GM10248 (cell line): Measurements from ENCODE around the gene SARM1.

Source experiments
- CTCF ChIA-PET: fragments of 300-600 bp; sonication (Branson Sonifier 250); formaldehyde crosslinking; extraction: SDS; loops from one replicate; lab custom pipeline; 2021; ENCODE audit warnings: antibody characterized with exemption; lab: Yijun Ruan, JAX
- POLR2A ChIA-PET: fragments of 350-650 bp; sonication (Branson Sonifier 250); formaldehyde crosslinking; extraction: SDS; loops from one replicate; lab custom pipeline; 2020; ENCODE audit warnings: antibody characterized with exemption; lab: Yijun Ruan, JAX
- DNase-seq: peaks from one replicate; pipeline ENCODE4 v3.0.0; 2012; ENCODE audit errors: extremely low spot score
- TF ChIP-seq, protein P1 (sequence below): IDR thresholded peaks from 2 replicates; pipeline ENCODE4 v1.5.1; 2012; ENCODE audit warnings: mild to moderate bottlenecking, low read depth; ENCODE audit errors: extremely low read depth, missing control alignments, control extremely low read depth

The SARM1 gene

DNA sequence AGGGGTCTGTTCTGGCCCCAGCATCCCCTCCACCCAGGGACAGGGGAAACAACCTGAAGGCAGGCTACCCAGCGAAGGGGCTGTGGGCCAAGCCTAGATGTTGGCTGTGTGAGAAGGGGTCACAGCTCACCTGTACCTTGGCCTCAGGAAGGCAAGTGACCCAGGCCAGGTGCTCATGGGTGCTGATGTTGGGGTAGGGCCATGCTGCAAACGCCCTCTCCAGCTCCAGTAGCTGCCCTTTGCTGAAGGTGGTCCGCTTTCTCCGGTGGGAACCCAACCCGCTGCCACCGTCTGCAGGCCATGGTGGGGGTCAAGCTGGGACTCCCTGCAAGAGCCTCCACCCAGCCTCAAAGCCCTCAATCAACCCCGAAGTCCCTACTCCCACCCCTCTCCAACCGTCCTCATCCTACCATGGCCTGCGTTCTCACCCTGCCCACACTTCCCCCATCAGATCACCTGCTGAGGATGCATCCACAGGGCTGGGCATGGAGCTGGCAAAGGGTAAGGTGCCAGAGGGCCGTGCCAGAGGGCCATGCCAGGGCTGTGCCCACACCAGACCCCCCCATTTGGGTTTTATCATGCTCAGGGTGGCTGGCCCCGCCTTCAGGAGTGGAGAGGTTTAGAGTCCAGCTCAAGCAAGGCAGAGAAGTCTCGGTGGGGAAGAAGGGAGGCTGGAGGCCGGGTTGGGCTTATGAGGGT lies 6.7 kb upstream of the SARM1 start, which contains the start of gene SEBOX:
SEBOX (minus strand) TSS at position 535 of the 699 bp plus-strand sequence; CDS start at position 487, 48 bp downstream.
- DNase-seq = no peak
- ChIA-PET CTCF (interaction anchor here (1.5 kb wide), 1 partner anchor 22 kb away, joined by 3 read pairs; no protein-coding TSS in a partner anchor), POLR2A (no interaction called here)
- TF ChIP-seq, protein P1, sequence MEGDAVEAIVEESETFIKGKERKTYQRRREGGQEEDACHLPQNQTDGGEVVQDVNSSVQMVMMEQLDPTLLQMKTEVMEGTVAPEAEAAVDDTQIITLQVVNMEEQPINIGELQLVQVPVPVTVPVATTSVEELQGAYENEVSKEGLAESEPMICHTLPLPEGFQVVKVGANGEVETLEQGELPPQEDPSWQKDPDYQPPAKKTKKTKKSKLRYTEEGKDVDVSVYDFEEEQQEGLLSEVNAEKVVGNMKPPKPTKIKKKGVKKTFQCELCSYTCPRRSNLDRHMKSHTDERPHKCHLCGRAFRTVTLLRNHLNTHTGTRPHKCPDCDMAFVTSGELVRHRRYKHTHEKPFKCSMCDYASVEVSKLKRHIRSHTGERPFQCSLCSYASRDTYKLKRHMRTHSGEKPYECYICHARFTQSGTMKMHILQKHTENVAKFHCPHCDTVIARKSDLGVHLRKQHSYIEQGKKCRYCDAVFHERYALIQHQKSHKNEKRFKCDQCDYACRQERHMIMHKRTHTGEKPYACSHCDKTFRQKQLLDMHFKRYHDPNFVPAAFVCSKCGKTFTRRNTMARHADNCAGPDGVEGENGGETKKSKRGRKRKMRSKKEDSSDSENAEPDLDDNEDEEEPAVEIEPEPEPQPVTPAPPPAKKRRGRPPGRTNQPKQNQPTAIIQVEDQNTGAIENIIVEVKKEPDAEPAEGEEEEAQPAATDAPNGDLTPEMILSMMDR = no peak

DNA sequence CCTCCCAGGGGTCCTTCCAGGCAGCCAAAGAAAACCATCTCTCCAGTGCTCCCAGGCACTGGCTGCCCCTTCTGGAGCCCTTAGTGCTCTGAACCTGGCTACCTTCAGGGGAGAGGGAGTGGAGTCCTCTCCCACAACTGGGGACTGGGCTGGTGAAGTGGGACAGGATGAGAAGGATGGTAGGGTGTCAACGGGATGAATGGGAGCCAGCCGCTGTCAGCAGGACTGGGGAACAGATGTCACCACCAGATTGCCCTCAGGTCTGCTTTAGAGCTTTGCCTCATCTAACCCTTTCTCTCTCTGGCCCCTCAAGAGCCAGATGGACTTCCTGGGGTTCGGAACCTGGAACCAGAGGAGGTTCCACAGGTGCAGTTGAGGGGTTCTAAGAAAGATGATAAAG lies 6.0 kb upstream of the SARM1 start:
- CTCF ChIA-PET = interaction anchor here (0.9 to 1.5 kb wide), 2 partner anchors 22 to 51 kb away, joined by 3 read pairs; no protein-coding TSS in a partner anchor
- no peak for DNase-seq
- TF ChIP-seq, protein P1 = no peak
- POLR2A ChIA-PET = no interaction called here

DNA sequence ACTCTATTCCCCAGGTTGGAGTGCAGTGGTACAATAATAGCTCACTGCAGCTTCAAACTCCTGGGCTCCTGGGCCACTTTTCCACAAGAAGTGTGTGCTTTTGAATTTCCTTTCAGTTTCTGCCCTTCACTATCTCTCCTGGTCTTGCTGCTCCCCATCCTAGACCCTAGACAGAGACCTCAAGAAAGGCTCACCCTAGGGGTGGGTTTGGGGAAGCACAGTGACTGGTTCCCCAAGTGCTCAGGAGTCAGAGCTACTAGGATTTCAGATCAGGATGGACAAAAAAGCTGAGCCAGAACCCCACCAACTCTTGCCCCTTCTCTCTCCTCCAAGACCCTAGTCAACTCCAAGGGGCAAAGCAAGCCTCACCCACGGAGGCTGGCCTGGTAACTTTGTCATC lies 4.9 kb upstream of the SARM1 start:
- TF ChIP-seq, protein P1 = no peak
- DNase-seq = no peak
- ChIA-PET POLR2A (interaction anchor here (1.5 kb wide), 1 partner anchor 31 kb away, joined by 6 read pairs; the partner anchor contains the start of genes IFT20 and TNFAIP1), CTCF (interaction anchor here (1.1 to 4.6 kb wide), 3 partner anchors 9 to 38 kb away, joined by 3 to 20 read pairs (median 4); partner anchors contain the start of gene POLDIP2)

DNA sequence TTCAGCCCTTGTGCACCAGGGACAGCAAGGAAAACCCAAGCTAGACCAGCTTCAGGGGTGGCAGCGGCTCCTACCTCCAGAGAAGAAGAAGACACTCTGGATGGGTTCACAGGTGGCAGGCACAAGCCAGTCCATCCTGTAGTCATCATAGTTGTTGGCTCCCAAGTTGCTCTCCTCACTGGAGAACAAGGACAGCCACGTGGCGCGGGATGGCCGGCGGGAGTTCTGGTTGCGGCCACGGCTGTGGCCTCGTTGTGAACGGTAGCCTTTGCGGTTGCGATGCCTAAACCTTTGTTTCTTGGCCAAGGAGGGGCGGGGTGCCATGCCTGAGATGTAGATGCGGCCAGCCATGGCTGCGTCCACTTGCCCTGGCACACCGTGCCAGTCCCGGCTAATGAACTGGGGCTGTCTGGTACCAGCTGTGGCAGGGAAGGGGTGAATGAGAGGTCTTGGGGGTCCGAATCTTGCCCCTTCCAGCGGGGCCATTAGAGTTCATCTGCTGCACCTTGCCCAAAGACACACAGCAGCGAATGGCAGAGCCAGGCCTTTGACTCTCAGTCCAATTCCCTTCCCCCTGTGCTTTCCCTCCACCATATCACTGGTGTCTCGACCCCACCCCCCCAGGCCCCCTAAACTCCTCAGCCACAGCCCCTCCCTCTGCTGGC lies 3.7 kb upstream of the SARM1 start:
- DNase-seq = no peak
- CTCF ChIA-PET = interaction anchor here (0.7 to 4.6 kb wide), 4 partner anchors 10 to 49 kb away, joined by 3 to 20 read pairs (median 4); partner anchors contain the start of gene POLDIP2
- POLR2A ChIA-PET = interaction anchor here (1.5 to 1.6 kb wide), 2 partner anchors 10 to 32 kb away, joined by 6 to 10 read pairs; partner anchors contain the start of genes IFT20, POLDIP2 and TNFAIP1
- TF ChIP-seq, protein P1 = no peak

DNA sequence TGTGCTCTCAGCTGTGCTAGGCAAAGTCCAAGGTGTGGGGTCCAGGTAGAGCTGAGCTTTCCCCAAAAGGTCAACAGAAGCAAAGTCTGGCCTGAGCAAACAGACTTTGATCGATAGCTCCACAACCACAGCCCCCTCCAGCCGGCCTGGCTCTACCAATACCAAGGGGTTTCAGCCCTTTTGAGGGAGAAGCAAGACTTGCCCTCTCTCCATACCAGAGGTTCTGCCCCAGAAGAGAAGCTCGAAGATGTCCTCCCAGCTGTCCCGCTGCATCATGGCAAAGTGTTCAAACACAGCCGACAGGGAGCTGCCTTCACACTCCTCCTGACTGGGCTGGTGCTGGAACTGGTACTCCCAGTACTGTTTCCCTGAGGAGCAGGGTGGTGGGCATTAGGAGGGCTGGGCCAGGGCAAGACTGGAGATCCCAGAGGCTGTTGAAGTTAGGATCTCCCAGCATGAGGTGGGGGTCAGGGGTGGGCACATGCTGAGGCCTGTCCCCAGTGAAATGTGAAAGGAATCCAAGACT lies 3.1 kb upstream of the SARM1 start:
- TF ChIP-seq, protein P1 = no peak
- no peak for DNase-seq
- ChIA-PET CTCF (interaction anchor here (1.7 to 4.6 kb wide), 2 partner anchors 10 to 48 kb away, joined by 5 to 20 read pairs; partner anchors contain the start of gene POLDIP2), POLR2A (interaction anchor here (1.6 kb wide), 1 partner anchor 11 kb away, joined by 10 read pairs; the partner anchor contains the start of gene POLDIP2)
